GM18520 (cell line): ENCODE data around the gene MRPL12.

Source experiments
- ATAC-seq: cut with Tn5 transposase; IDR thresholded peaks from one replicate; pipeline ENCODE4 v1.9.1; 2021; ENCODE audit not compliant: unreplicated experiment

Gene MRPL12

GRCh38 chr17:81715107-81715871 lies 12.1 kb downstream of the MRPL12 start:
- ATAC-seq = no peak

GRCh38 chr17:81715872-81716673 lies 12.9 kb downstream of the MRPL12 start:
- ATAC-seq = no peak

- ATAC-seq = no peak
Measured at GRCh38 chr17:81716674-81716996, 13.5 kb downstream of the MRPL12 start.

GRCh38 chr17:81717049-81717765 lies 14.0 kb downstream of the MRPL12 start:
- ATAC-seq = no peak

- no peak for ATAC-seq
Measured at GRCh38 chr17:81717766-81718089, 14.6 kb downstream of the MRPL12 start.

- no peak for ATAC-seq
Measured at GRCh38 chr17:81719410-81720266, 16.5 kb downstream of the MRPL12 start.

- no peak for ATAC-seq
Measured at GRCh38 chr17:81720267-81721071, 17.3 kb downstream of the MRPL12 start.

GRCh38 chr17:81722184-81723120 lies 19.3 kb downstream of the MRPL12 start:
- no peak for ATAC-seq

GRCh38 chr17:81723651-81724209 lies 20.6 kb downstream of the MRPL12 start:
- no peak for ATAC-seq

- ATAC-seq = no peak
Measured at GRCh38 chr17:81725439-81725838, 22.3 kb downstream of the MRPL12 start.

GRCh38 chr17:81726004-81726403 lies 22.8 kb downstream of the MRPL12 start:
- ATAC-seq = no peak

- ATAC-seq = no peak
Measured at GRCh38 chr17:81727324-81728031, 24.3 kb downstream of the MRPL12 start.

GRCh38 chr17:81733507-81734404 lies 30.6 kb downstream of the MRPL12 start:
- no peak for ATAC-seq

GRCh38 chr17:81734405-81735263 lies 31.5 kb downstream of the MRPL12 start:
- no peak for ATAC-seq

GRCh38 chr17:81735264-81736102 lies 32.3 kb downstream of the MRPL12 start:
- no peak for ATAC-seq
